Cardiac muscle cell (in vitro differentiated cells and primary cell): ENCODE measurements around the gene ABHD17B. TPM values are rescaled to one million over a fixed set of nuclear protein-coding genes. Genes with fewer than 3 reads are reported as not detected.
A peak's percentile ranks its signal among the peaks of the same experiment; 100 is the strongest.

Source experiments
- DNase-seq, 2 donors: peaks; one replicate each; pipeline versions ENCODE4 v3.0.0 to v3.0.0-alpha.2; 2010 to 2017; ENCODE audit warnings: low read depth in 1 of 2, low spot score in 1 of 2
- H3K27ac ChIP-seq: fragments of 200-600 bp; sonication (generic); 2 replicates; pipeline ENCODE4 v1.5.1; 2016
- H3K27me3 ChIP-seq: fragments of 200-600 bp; sonication (generic); 2 replicates; pipeline ENCODE4 v1.6.0; 2016; ENCODE audit warnings: control low read depth
- H3K36me3 ChIP-seq: fragments of 200-600 bp; sonication (generic); 2 replicates; pipeline ENCODE4 v1.5.1; 2016; ENCODE audit warnings: control low read depth
- H3K4me1 ChIP-seq: fragments of 200-600 bp; sonication (generic); 2 replicates; pipeline ENCODE4 v1.8.1; 2017; ENCODE audit warnings: low read depth, mild to moderate bottlenecking, mixed run types
- H3K4me3 ChIP-seq: fragments of 200-600 bp; sonication (generic); 2 replicates; pipeline ENCODE4 v1.5.1; 2016; ENCODE audit warnings: mild to moderate bottlenecking
- H3K9me3 ChIP-seq: fragments of 200-600 bp; sonication (generic); 2 replicates; pipeline ENCODE4 v1.5.1; 2017; ENCODE audit warnings: low read depth, mild to moderate bottlenecking, control low read depth
- CTCF ChIP-seq: IDR thresholded peaks from 2 replicates; pipeline ENCODE4 v1.5.1; 2012; ENCODE audit warnings: low read depth, mild to moderate bottlenecking, low read length
- polyA plus RNA-seq: library from polyadenylated mRNA; unstranded; fragments of >200 nt; fragmentation: Nextera tagmentation; extraction: Ambion mirVana; gene quantifications from 2 replicates; pipeline ENCODE4 v1.2.1, GENCODE V29; 2016
- total RNA-seq: library from RNA; depleted of rRNA; stranded (reverse); fragments of >200 nt; gene quantifications from 2 replicates; pipeline ENCODE4 v1.2.3, GENCODE V29; 2016

ABHD17B gene
- total and polyA plus RNA-seq, 2 experiments from 2014 or later, result 19.6 to 28.2 TPM

DNA sequence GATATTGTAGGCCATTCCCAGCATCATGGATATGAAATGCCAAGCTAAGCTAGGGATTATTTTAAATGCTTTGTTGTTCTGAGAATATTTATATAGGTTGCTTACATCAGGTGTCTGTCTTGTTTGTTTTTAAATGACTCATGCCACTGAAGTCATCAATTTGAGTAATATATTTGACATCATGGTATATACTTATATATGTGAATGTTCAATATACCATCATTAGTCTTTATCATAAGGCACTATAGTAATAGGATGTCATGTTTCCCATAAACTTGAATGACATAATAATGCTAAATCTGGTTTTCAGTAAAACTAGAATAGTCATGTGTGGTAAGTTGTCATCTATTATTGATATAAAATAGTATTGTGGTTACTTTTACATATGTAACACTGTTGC is 13.6 kb upstream of the ABHD17B start:
- no peaks in the 10 kb centered on the region for H3K4me1 ChIP-seq

DNA sequence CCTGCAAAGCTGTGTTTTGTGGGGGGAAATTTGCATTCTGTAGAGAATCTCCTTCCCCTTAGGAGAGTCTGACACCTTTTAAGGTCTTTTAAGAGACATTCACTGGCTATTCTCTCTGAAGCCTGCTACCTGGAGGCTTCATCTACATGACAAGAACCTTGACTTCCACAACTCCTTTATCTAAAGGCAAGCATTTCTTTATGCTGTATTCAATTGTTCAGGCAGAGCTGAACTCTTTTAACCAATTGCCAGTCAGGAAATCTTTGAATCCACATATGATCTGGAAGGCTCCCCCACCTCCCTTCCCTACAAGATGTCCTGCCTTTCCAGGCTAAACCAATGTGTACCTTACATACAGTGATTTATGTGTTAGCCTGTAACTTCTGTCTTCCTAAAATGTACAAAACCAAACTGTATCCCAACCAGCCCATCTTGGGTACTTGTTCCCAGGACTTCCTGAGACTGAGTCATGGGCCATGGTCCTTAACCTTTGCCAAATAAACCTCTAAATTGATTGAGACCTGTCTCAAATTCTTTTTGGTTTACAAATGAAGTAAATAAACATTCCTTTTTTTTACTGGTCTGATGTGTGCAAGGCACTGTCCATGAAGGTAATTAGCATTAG is 10.3 kb upstream of the ABHD17B start:
- no peaks in the 10 kb centered on the region for H3K4me1 ChIP-seq
- peaks cover 2% of the 10 kb centered on the region for H3K36me3 ChIP-seq
- H3K27me3 ChIP-seq, result no peaks in the 10 kb centered on the region
- DNase-seq, result no peak
- peak overlapping the region; percentile 51 for H3K27ac ChIP-seq
- no peak overlapping the region for H3K4me3 ChIP-seq
- no peaks in the 10 kb centered on the region for H3K9me3 ChIP-seq
- no peak for TF ChIP-seq CTCF

More for the DNA sequence above, 13.6 kb upstream of the ABHD17B start:
- H3K27me3 ChIP-seq, result no peaks in the 10 kb centered on the region
- H3K9me3 ChIP-seq, result no peaks in the 10 kb centered on the region
- peaks cover 2% of the 10 kb centered on the region for H3K36me3 ChIP-seq
- no peak overlapping the region for H3K4me3 ChIP-seq
- no peak for TF ChIP-seq CTCF
- no peak overlapping the region for H3K27ac ChIP-seq
- DNase-seq, result no peak

DNA sequence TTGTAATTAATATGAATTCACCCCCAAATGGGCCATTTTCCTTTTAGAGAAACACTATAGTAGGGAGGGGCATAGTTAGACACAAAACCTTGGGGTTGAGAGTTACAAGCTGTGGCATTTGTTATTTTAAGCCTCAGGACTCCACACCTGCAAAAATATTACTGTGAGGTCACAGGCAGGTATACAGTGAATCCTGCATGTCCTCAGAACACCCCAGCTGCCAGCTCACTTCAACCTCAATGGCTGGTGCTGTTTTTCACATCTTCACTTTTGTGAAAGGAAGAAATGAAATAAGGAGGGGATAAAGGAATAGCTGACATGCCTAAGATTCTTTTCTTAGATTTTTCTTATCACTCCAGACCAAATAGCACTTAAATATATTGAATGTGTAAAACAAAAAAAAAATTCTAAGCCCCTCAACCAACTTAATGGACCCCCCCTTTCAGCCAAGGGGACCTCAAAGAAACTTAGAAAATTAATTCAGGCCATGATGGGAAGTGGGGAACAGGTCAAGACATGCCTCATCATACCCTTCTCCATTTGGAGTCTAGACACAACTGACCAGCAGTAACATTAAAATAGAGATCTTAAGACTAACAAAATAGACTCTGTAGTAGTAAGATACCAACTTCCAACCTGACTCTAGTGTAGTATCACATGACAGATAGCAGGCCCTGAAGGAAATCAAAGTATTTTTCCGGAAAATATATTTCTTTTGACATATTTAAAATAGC is 9.6 kb upstream of the ABHD17B start:
- Histone ChIP-seq H3K4me1 (no peaks in the 10 kb centered on the region), H3K4me3 (no peak overlapping the region), H3K27me3 (no peaks in the 10 kb centered on the region), H3K36me3 (peaks cover 2% of the 10 kb centered on the region), H3K9me3 (no peaks in the 10 kb centered on the region), H3K27ac (peak overlapping the region; percentile 51)
- no peak for TF ChIP-seq CTCF
- DNase-seq, result no peak

DNA sequence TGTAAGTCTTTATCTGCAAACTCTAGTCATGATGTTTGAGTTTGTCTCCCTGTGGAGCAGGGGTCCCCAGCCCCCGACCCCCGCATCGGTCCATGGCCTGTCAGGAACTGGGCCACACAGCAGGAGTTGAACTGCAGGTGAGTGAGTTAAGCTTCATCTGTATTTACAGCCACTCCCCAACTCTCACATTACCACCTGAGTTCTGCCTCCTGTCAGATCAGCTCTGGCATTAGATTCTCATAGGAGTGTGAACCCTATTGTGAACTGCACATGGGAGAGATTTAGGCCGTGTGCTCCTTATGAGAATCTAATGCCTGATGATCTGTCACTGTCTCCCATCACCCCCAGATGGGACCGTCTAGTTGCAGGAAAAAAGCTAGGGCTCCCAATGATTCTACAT is 7.4 kb upstream of the ABHD17B start:
- Histone ChIP-seq H3K9me3 (no peaks in the 10 kb centered on the region), H3K4me3 (no peak overlapping the region), H3K36me3 (peaks cover 2% of the 10 kb centered on the region), H3K27me3 (no peaks in the 10 kb centered on the region), H3K4me1 (no peaks in the 10 kb centered on the region), H3K27ac (no peak overlapping the region)
- no peak for DNase-seq
- TF ChIP-seq CTCF, result no peak

- Histone ChIP-seq H3K9me3 (no peaks in the 10 kb centered on the region), H3K4me3 (no peak overlapping the region), H3K4me1 (peaks cover 3% of the 10 kb centered on the region), H3K27ac (no peak overlapping the region), H3K27me3 (no peaks in the 10 kb centered on the region), H3K36me3 (no peaks in the 10 kb centered on the region)
- DNase-seq, result no peak
- no peak for TF ChIP-seq CTCF
Measured at GRCh38 chr9:71916834-71917534, 6.0 kb upstream of the ABHD17B start.
